Measurements from ENCODE around the gene PRG3. TPM values are rescaled to one million over a fixed set of nuclear protein-coding genes. Genes with fewer than 3 reads are reported as not detected.

The PRG3 gene
- total and polyA plus RNA-seq, 2 of the 4 experiments (the other 2 are of a cell fraction): not detected

Other genes with a start within 250 kb of the PRG3 start
- not detected in 2 replicates for gene LRRC55, start 199.2 kb downstream of the PRG3 start, total RNA-seq (2012; rRNA removed)
- not detected in 2 replicates for gene LRRC55, start 199.2 kb downstream of the PRG3 start, polyA plus RNA-seq (2012; rRNA removed)
- not detected in 2 replicates for gene APLNR, start 143.9 kb downstream of the PRG3 start, total RNA-seq (2012; rRNA removed)
- gene APLNR, start 143.9 kb downstream of the PRG3 start, polyA plus RNA-seq (2012; rRNA removed): not detected in 2 replicates
- 28.6 and 31.7 TPM in 2 replicates for gene TNKS1BP1, start 56.2 kb downstream of the PRG3 start, total RNA-seq (2012; rRNA removed)
- gene TNKS1BP1, start 56.2 kb downstream of the PRG3 start, polyA plus RNA-seq (2012; rRNA removed): 68.0 and 71.4 TPM in 2 replicates
- gene SSRP1, start 45.3 kb downstream of the PRG3 start, total RNA-seq (2012; rRNA removed): 144 and 146 TPM in 2 replicates
- gene SSRP1, start 45.3 kb downstream of the PRG3 start, polyA plus RNA-seq (2012; rRNA removed): 101 and 106 TPM in 2 replicates
- gene P2RX3, start 42.8 kb downstream of the PRG3 start, total RNA-seq (2012; rRNA removed): not detected in 2 replicates
- not detected in 2 replicates for gene P2RX3, start 42.8 kb downstream of the PRG3 start, polyA plus RNA-seq (2012; rRNA removed)
- gene PRG2, start 9.5 kb upstream of the PRG3 start, total RNA-seq (2012; rRNA removed): not detected in 2 replicates
- not detected in 2 replicates for gene PRG2, start 9.5 kb upstream of the PRG3 start, polyA plus RNA-seq (2012; rRNA removed)
- 10.6 and 12.7 TPM in 2 replicates for gene SLC43A3, start 46.0 kb upstream of the PRG3 start, total RNA-seq (2012; rRNA removed)
- 21.1 and 22.0 TPM in 2 replicates for gene SLC43A3, start 46.0 kb upstream of the PRG3 start, polyA plus RNA-seq (2012; rRNA removed)
- gene RTN4RL2, start 79.4 kb upstream of the PRG3 start, total RNA-seq (2012; rRNA removed): not detected in 2 replicates
- gene RTN4RL2, start 79.4 kb upstream of the PRG3 start, polyA plus RNA-seq (2012; rRNA removed): 0.83 and 1.5 TPM in 2 replicates
- gene SLC43A1, start 134.6 kb upstream of the PRG3 start, total RNA-seq (2012; rRNA removed): 8.6 and 10.0 TPM in 2 replicates
- gene SLC43A1, start 134.6 kb upstream of the PRG3 start, polyA plus RNA-seq (2012; rRNA removed): 15.9 and 17.0 TPM in 2 replicates
- gene TIMM10, start 149.6 kb upstream of the PRG3 start, total RNA-seq (2012; rRNA removed): 70.0 and 96.8 TPM in 2 replicates
- 135 and 148 TPM in 2 replicates for gene TIMM10, start 149.6 kb upstream of the PRG3 start, polyA plus RNA-seq (2012; rRNA removed)
- gene SMTNL1, start 156.4 kb upstream of the PRG3 start, total RNA-seq (2012; rRNA removed): not detected in 2 replicates
- gene SMTNL1, start 156.4 kb upstream of the PRG3 start, polyA plus RNA-seq (2012; rRNA removed): not detected in 2 replicates
- 34.4 and 37.5 TPM in 2 replicates for gene UBE2L6, start 186.5 kb upstream of the PRG3 start, total RNA-seq (2012; rRNA removed)
- 46.7 and 51.7 TPM in 2 replicates for gene UBE2L6, start 186.5 kb upstream of the PRG3 start, polyA plus RNA-seq (2012; rRNA removed)
- 2.0 and 2.2 TPM in 2 replicates for gene SERPING1, start 216.5 kb upstream of the PRG3 start, total RNA-seq (2012; rRNA removed)
- 27.5 and 30.7 TPM in 2 replicates for gene SERPING1, start 216.5 kb upstream of the PRG3 start, polyA plus RNA-seq (2012; rRNA removed)

All from IMR-90 (cell line).